MM.1S (cell line): ENCODE data around the gene TET1.

Experiments
- EZH2 ChIP-seq: fragments of 300-600 bp; sonication (generic); optimal IDR thresholded peaks from 2 replicates; pipeline ENCODE3; 2017; ENCODE audit warnings: low read depth, mild to moderate bottlenecking, antibody characterized with exemption, low read length, mixed read lengths
- TF ChIP-seq, protein P1 (sequence below): fragments of 300-600 bp; sonication (generic); IDR thresholded peaks from 2 replicates; pipeline ENCODE4 v1.5.1; 2016; ENCODE audit warnings: antibody characterized with exemption, low read length, mixed read lengths

- TF ChIP-seq, protein P1, sequence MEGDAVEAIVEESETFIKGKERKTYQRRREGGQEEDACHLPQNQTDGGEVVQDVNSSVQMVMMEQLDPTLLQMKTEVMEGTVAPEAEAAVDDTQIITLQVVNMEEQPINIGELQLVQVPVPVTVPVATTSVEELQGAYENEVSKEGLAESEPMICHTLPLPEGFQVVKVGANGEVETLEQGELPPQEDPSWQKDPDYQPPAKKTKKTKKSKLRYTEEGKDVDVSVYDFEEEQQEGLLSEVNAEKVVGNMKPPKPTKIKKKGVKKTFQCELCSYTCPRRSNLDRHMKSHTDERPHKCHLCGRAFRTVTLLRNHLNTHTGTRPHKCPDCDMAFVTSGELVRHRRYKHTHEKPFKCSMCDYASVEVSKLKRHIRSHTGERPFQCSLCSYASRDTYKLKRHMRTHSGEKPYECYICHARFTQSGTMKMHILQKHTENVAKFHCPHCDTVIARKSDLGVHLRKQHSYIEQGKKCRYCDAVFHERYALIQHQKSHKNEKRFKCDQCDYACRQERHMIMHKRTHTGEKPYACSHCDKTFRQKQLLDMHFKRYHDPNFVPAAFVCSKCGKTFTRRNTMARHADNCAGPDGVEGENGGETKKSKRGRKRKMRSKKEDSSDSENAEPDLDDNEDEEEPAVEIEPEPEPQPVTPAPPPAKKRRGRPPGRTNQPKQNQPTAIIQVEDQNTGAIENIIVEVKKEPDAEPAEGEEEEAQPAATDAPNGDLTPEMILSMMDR: no peak
- no peak for TF ChIP-seq EZH2
Measured at GRCh38 chr10:68517188-68517587, 42.9 kb upstream of the TET1 start.
